GM23248 (cell line): ENCODE results near the gene GRIA1. TPM values are rescaled to one million over a fixed set of nuclear protein-coding genes. Genes with fewer than 3 reads are reported as not detected.
A peak's percentile ranks its signal among the peaks of the same experiment; 100 is the strongest.
"Not testable (repeated sequence)": the region's sequence is repeated elsewhere in the genome, so short reads cannot be mapped to it uniquely, and the experiment has no call there.

Experiments used
- DNase-seq: peaks from one replicate; pipeline ENCODE4 v3.0.0-alpha.2; 2015
- H2AFZ ChIP-seq: fragments of 200-600 bp; sonication (generic); 2 replicates; pipeline ENCODE4 v1.6.1; 2016; ENCODE audit warnings: antibody characterized with exemption
- H3F3A ChIP-seq: fragments of 200-600 bp; sonication (generic); 2 replicates; pipeline ENCODE4 v1.6.1; 2016; ENCODE audit warnings: mild to moderate bottlenecking, antibody characterized with exemption, mixed run types; ENCODE audit not compliant: insufficient read depth
- H3K27ac ChIP-seq: fragments of 200-600 bp; sonication (generic); 2 replicates; pipeline ENCODE4 v1.5.1; 2016; ENCODE audit warnings: mild to moderate bottlenecking
- H3K27me3 ChIP-seq: fragments of 200-600 bp; sonication (generic); replicated peaks from 2 replicates; pipeline ENCODE4 v1.6.1; 2016; ENCODE audit warnings: mild to moderate bottlenecking; ENCODE audit not compliant: insufficient read depth
- H3K36me3 ChIP-seq: fragments of 200-600 bp; sonication (generic); 2 replicates; pipeline ENCODE4 v1.6.1; 2016; ENCODE audit warnings: low read depth, mild to moderate bottlenecking
- H3K4me1 ChIP-seq: fragments of 200-600 bp; sonication (generic); 2 replicates; pipeline ENCODE4 v1.6.1; 2016; ENCODE audit warnings: mild to moderate bottlenecking; ENCODE audit not compliant: insufficient read depth
- H3K4me2 ChIP-seq: fragments of 200-600 bp; sonication (generic); one replicate; pipeline ENCODE4 v1.6.1; 2016; ENCODE audit warnings: mild to moderate bottlenecking; ENCODE audit not compliant: unreplicated experiment
- H3K4me3 ChIP-seq: fragments of 200-600 bp; sonication (generic); 2 replicates; pipeline ENCODE4 v1.5.1; 2016; ENCODE audit warnings: mild to moderate bottlenecking
- H3K79me2 ChIP-seq: fragments of 200-600 bp; sonication (generic); 2 replicates; pipeline ENCODE4 v1.6.1; 2016; ENCODE audit warnings: mild to moderate bottlenecking; ENCODE audit not compliant: insufficient read depth
- H3K9ac ChIP-seq: fragments of 200-600 bp; sonication (generic); 2 replicates; pipeline ENCODE4 v1.6.1; 2016; ENCODE audit warnings: mild to moderate bottlenecking
- H3K9me2 ChIP-seq: fragments of 200-600 bp; sonication (generic); 2 replicates; pipeline ENCODE4 v1.6.1; 2016; ENCODE audit warnings: mixed run types, mild to moderate bottlenecking, moderate library complexity; ENCODE audit not compliant: insufficient read depth
- H3K9me3 ChIP-seq: fragments of 200-600 bp; sonication (generic); one replicate; pipeline ENCODE4 v1.6.1; 2017; ENCODE audit warnings: low read depth
- H4K20me1 ChIP-seq: fragments of 200-600 bp; sonication (generic); 2 replicates; pipeline ENCODE4 v1.6.0; 2016; ENCODE audit not compliant: insufficient read depth
- EZH2 ChIP-seq: fragments of 200-600 bp; sonication (generic); IDR thresholded peaks from 2 replicates; pipeline ENCODE4 v1.6.1; 2018; ENCODE audit warnings: antibody characterized with exemption, mild to moderate bottlenecking; ENCODE audit not compliant: insufficient read depth, poor library complexity, severe bottlenecking
- EZH2phosphoT487 ChIP-seq: fragments of 200-600 bp; sonication (generic); IDR thresholded peaks from 2 replicates; pipeline ENCODE4 v1.6.1; 2018; ENCODE audit warnings: antibody characterized with exemption, moderate library complexity, mild to moderate bottlenecking, low read depth; ENCODE audit not compliant: insufficient read depth
- WGBS, 2 experiments: methylation state at CpG; one replicate each; pipeline ENCODE4 v1.1.6; 2015 to 2017; ENCODE audit warnings: low lambda C conversion rate in 2 of 2, low coverage in 1 of 2; ENCODE audit errors: missing lambda C conversion rate in 2 of 2; 5-methylcytosine and 5-hydroxymethylcytosine counted together
- in situ Hi-C: fragments of 300-500 bp; cut with MboI; formaldehyde crosslinking; loops from 2 replicates; pipeline ENCODE4 v1.15.0; 2020
- polyA plus RNA-seq: library from polyadenylated mRNA; unstranded; fragments of >200 nt; fragmentation: Nextera tagmentation; extraction: Ambion mirVana; gene quantifications from 2 replicates; pipeline ENCODE4 v1.2.1, GENCODE V29; 2016
- total RNA-seq: library from RNA; depleted of rRNA; stranded (reverse); fragments of >200 nt; shearing (Covaris generic); gene quantifications from 2 replicates; pipeline ENCODE4 v1.2.3, GENCODE V29; 2014

GRIA1 gene
- total and polyA plus RNA-seq, 2 experiments from 2014 or later: 0.04 to 0.11 TPM

GRCh38 chr5:153829510-153830065, 339.1 kb downstream of the GRIA1 start:
- no peak overlapping the region for H3K9ac ChIP-seq
- H3K4me1 ChIP-seq: no peaks in the 10 kb centered on the region
- no peak overlapping the region for H3K4me2 ChIP-seq
- H3K27me3 ChIP-seq: no peaks in the 10 kb centered on the region
- in situ Hi-C loops: no loop called here
- H3K9me2 ChIP-seq: no peaks in the 10 kb centered on the region
- H4K20me1 ChIP-seq: no peaks in the 10 kb centered on the region
- H2AFZ ChIP-seq: no peak overlapping the region
- no peak overlapping the region for H3K27ac ChIP-seq
- H3F3A ChIP-seq: peaks cover 3% of the 10 kb centered on the region; the same call in 1 of the 2 replicates
- H3K36me3 ChIP-seq: no peaks in the 10 kb centered on the region
- TF ChIP-seq EZH2 (no peak), EZH2phosphoT487 (no peak)
- no peaks in the 10 kb centered on the region for H3K79me2 ChIP-seq
- H3K9me3 ChIP-seq: no peaks in the 10 kb centered on the region
- WGBS, 2 experiments: 60 to 61% methylated on average over 7 to 8 of the region's 8 CpGs
- peak; percentile 25 for DNase-seq
- no peak overlapping the region for H3K4me3 ChIP-seq

DNA sequence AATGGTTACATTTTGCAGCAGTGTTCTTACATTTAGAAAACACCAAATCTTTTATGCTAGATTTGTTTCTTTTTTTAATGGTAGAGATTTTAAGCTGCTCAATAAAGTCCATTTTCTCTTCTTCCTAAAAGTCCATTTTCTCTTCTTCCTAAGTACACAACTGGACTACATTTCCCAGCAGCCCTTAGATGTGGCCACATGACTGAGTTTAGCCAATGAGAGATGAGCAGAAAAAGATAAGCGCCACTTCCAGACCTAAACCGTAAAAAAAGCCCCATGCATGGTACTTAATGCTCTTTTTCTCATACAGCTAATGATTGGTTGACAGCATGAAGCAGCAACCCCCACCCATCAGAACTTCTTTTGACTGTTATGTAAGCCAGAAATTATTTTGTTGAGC, 341.5 kb downstream of the GRIA1 start:
- H3K4me3 ChIP-seq: no peak overlapping the region
- H3K4me1 ChIP-seq: no peaks in the 10 kb centered on the region
- no peak overlapping the region for H3K27ac ChIP-seq
- H3K9me2 ChIP-seq: no peaks in the 10 kb centered on the region
- no peaks in the 10 kb centered on the region for H3K27me3 ChIP-seq
- H3F3A ChIP-seq: peaks cover 3% of the 10 kb centered on the region; the same call in 1 of the 2 replicates
- DNase-seq: peak; percentile 57
- 59 to 74% methylated on average over 2 of the region's 2 CpGs for WGBS, 2 experiments
- no peaks in the 10 kb centered on the region for H3K9me3 ChIP-seq
- no peaks in the 10 kb centered on the region for H4K20me1 ChIP-seq
- no peaks in the 10 kb centered on the region for H3K36me3 ChIP-seq
- H2AFZ ChIP-seq: peak overlapping the region; percentile 37; the same call in 1 of the 2 replicates
- no peaks in the 10 kb centered on the region for H3K79me2 ChIP-seq
- TF ChIP-seq EZH2phosphoT487 (no peak), EZH2 (no peak)
- in situ Hi-C loops: no loop called here
- no peak overlapping the region for H3K4me2 ChIP-seq
- H3K9ac ChIP-seq: no peak overlapping the region

- Histone ChIP-seq H3F3A (no peaks in the 10 kb centered on the region), H3K4me1 (no peaks in the 10 kb centered on the region), H3K27ac (no peak overlapping the region), H4K20me1 (no peaks in the 10 kb centered on the region), H3K9me2 (no peaks in the 10 kb centered on the region), H3K4me3 (no peak overlapping the region), H2AFZ (no peak overlapping the region), H3K36me3 (no peaks in the 10 kb centered on the region), H3K4me2 (no peak overlapping the region), H3K9me3 (no peaks in the 10 kb centered on the region), H3K79me2 (no peaks in the 10 kb centered on the region), H3K27me3 (no peaks in the 10 kb centered on the region), H3K9ac (no peak overlapping the region)
- DNase-seq: peak; percentile 35
- in situ Hi-C loops: no loop called here
- WGBS, 2 experiments: 30 to 31% methylated on average over 4 of the region's 4 CpGs
- TF ChIP-seq EZH2 (no peak), EZH2phosphoT487 (no peak)
Measured at GRCh38 chr5:153835891-153836515, 345.5 kb downstream of the GRIA1 start.

- H3K4me2 ChIP-seq, H3K9me3 ChIP-seq, in situ Hi-C loops, H3K79me2 ChIP-seq, H3K36me3 ChIP-seq, H3K27ac ChIP-seq, H4K20me1 ChIP-seq, H3K9me2 ChIP-seq, H3K4me1 ChIP-seq, H3K4me3 ChIP-seq, H3F3A ChIP-seq, H3K9ac ChIP-seq, H2AFZ ChIP-seq, H3K27me3 ChIP-seq: not testable (repeated sequence)
- DNase-seq: peak; percentile 12
- 56 to 57% methylated on average over 6 of the region's 6 CpGs for WGBS, 2 experiments
Measured at GRCh38 chr5:153849303-153850113, 359.0 kb downstream of the GRIA1 start.
